Body of pancreas (tissue), 4 donors: ENCODE data around the gene GJB4. TPM values are rescaled to one million over a fixed set of nuclear protein-coding genes. Genes with fewer than 3 reads are reported as not detected.

Experiments used
- ATAC-seq: fragments of 150-250 bp; one replicate; pipeline ENCODE4 v1.9.1; 2016
- DNase-seq, 4 donors: peaks; one replicate each; pipeline ENCODE4 v3.0.0-alpha.2; 2019
- H3K27ac ChIP-seq, 4 donors: fragments of 200-600 bp; sonication (generic); 1 replicate in 3 of 4; 2 replicates in 1 of 4; pipeline versions ENCODE4 v1.5.1 to v1.6.1; 2016 to 2019; ENCODE audit warnings: mild to moderate bottlenecking in 1 of 4, mixed read lengths in 1 of 4, moderate library complexity in 1 of 4
- H3K27me3 ChIP-seq, 2 donors: fragments of 200-600 bp; sonication (generic); one replicate each; pipeline ENCODE4 v1.6.0; 2016; ENCODE audit warnings: mild to moderate bottlenecking in 1 of 2
- H3K36me3 ChIP-seq, 2 donors: fragments of 200-600 bp; sonication (generic); replicated peaks in 1 of 2; 2 replicates each; pipeline ENCODE4 v1.5.1; 2016; ENCODE audit warnings: low read depth in 2 of 2; ENCODE audit not compliant: insufficient read depth in 1 of 2
- H3K4me1 ChIP-seq: fragments of 200-600 bp; sonication (generic); one replicate; pipeline ENCODE4 v1.6.0; 2016
- H3K4me3 ChIP-seq, 2 donors: fragments of 200-600 bp; sonication (generic); 1 replicate in 1 of 2; 2 replicates in 1 of 2; pipeline ENCODE4 v1.5.1; 2016 to 2019
- H3K9me3 ChIP-seq, 3 donors: fragments of 200-600 bp; sonication (generic); 1 replicate in 2 of 3; 2 replicates in 1 of 3; pipeline ENCODE4 v1.5.1; 2016
- POLR2A ChIP-seq, 3 donors: fragments of 450-650 bp; IDR thresholded peaks; one replicate each; pipeline ENCODE4 v1.6.1; 2016; ENCODE audit warnings: antibody characterized with exemption in 3 of 3, mild to moderate bottlenecking in 2 of 3
- WGBS, 2 donors: methylation state at CpG; one replicate each; pipeline ENCODE4 v1.1.5; 2017; 5-methylcytosine and 5-hydroxymethylcytosine counted together
- intact Hi-C: fragments of 100-400 bp; cut with DNase I; formaldehyde crosslinking; loops from one replicate; pipeline ENCODE4 v1.15.1; 2023
- total RNA-seq, 2 donors: library from RNA; depleted of rRNA; stranded (reverse); fragments of >200 nt; gene quantifications; one replicate each; pipeline ENCODE4 v1.1.0, GENCODE V29; 2016
- TF ChIP-seq, protein P1 (sequence below), 7 experiments: fragments of 450-650 bp in 4 of 7; fragments of 200-600 bp in 3 of 7; sonication (generic) in 3 of 7; IDR thresholded peaks; one replicate each; pipeline ENCODE4 v1.5.1; 2016 to 2019; ENCODE audit warnings: antibody characterized with exemption in 7 of 7

Gene GJB4
- total RNA-seq, result not detected

DNA sequence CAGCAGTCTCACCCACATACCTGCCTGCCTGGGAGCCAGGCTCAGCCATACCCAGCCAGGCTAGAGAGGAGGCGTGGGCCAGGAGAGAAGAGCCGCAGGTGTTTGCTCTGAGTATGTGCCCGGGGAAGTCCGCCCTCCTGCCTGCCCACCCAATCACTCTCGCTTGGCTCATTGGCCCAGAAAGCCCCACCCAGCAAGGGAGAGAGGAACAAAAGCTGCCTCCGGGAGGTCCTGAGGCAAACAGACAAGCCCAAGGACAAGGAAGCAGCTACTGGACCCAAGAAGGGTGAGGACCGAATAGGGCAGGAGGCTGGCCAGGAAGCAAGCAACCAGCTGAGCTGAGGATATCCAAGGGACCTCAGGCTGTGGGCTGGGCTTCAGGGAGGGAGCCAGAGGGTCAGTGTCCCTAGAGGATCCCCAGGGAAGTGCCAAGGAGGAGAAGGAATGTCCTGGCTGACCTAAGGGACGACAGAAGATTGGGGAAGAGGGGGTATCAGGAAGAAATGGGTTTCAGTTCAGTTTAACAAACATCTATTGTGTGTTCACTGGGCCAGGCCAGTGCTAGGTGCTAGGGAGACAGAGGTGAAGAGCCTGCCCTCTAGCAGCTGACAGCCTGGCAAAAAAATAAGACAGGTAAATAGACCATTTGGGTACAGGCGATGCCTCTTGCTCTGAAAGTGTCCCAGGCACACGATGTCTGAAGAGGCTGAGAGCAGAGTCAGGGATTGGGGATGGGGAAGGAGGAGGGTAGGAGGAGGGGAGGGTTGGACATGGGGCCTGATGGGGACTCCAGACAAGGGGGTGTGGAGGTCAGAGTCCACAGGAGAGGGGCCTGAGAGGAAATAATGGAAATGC is at the start of gene GJB4:
Gene GJB4 (plus strand): TSS at position 238 of the 855 bp plus-strand sequence. CDS start 1,515 bp downstream, outside the sequence.
- Histone ChIP-seq H3K4me1 (no peaks in the 10 kb centered on the region), H3K4me3 (no peak within 1 kb of the TSS), H3K27ac (no peak within 1 kb of the TSS), H3K36me3 (no peaks in the 10 kb centered on the region), H3K27me3 (no peaks in the 10 kb centered on the region), H3K9me3 (no peaks in the 10 kb centered on the region)
- DNase-seq (no peak), ATAC-seq (no peak)
- intact Hi-C loops, result no loop called here
- TF ChIP-seq, protein P1, sequence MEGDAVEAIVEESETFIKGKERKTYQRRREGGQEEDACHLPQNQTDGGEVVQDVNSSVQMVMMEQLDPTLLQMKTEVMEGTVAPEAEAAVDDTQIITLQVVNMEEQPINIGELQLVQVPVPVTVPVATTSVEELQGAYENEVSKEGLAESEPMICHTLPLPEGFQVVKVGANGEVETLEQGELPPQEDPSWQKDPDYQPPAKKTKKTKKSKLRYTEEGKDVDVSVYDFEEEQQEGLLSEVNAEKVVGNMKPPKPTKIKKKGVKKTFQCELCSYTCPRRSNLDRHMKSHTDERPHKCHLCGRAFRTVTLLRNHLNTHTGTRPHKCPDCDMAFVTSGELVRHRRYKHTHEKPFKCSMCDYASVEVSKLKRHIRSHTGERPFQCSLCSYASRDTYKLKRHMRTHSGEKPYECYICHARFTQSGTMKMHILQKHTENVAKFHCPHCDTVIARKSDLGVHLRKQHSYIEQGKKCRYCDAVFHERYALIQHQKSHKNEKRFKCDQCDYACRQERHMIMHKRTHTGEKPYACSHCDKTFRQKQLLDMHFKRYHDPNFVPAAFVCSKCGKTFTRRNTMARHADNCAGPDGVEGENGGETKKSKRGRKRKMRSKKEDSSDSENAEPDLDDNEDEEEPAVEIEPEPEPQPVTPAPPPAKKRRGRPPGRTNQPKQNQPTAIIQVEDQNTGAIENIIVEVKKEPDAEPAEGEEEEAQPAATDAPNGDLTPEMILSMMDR (IDR thresholded peaks at IDR 0.05), result no peak
- no peak for TF ChIP-seq POLR2A (IDR thresholded peaks at IDR 0.05)
- WGBS, 2 donors, result 67 to 68% methylated on average over 10 of the region's 10 CpGs

DNA sequence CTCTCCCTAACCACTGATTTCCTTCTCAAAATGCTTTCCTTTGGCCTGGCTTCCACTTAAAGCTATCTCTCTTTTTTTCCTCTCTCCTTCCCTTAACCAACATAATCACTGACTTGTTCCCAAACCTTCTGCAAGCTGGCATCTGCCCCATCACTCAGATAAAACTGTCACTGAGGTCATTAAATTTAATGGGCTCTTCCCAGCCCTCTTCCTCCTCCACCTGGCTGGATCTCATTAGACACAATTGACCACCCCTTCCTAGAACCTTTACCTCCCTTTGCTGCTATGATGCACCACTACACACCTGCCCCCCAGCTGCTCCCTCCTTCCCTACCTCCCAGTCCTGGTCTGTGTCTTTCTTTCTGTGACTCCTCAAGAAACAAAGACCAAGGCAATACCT is 48.7 kb upstream of the GJB4 start:
- H3K9me3 ChIP-seq, result no peaks in the 10 kb centered on the region
- TF ChIP-seq, protein P1 (IDR thresholded peaks at IDR 0.05), result no peak
- TF ChIP-seq POLR2A (IDR thresholded peaks at IDR 0.05), result no peak
- H3K27me3 ChIP-seq, result no peaks in the 10 kb centered on the region
- H3K27ac ChIP-seq, result no peak overlapping the region
- H3K4me3 ChIP-seq, result no peak overlapping the region
- no peaks in the 10 kb centered on the region for H3K4me1 ChIP-seq
- intact Hi-C loops, result no loop called here
- H3K36me3 ChIP-seq, result no peaks in the 10 kb centered on the region
- ATAC-seq, result no peak
- DNase-seq, result no peak

DNA sequence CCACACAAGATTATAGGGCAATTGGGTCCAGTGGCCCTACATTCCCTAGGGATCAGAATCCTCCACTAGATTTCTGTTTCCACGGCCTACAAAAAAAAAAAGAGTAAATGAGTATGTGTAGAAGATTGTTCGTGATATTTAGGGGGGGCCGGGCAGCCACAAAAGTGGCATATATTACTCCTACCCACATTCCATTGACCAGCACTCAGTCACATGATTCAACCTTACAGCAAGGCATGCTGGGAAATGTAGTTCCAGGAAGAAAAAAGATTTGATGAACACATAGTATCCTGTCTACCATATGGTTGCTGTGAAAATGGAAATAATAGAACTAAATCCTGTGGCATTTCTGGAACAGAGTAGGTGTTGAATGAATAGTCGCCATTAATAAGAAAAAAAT is 48.1 kb upstream of the GJB4 start:
- Histone ChIP-seq H3K4me1 (no peaks in the 10 kb centered on the region), H3K9me3 (no peaks in the 10 kb centered on the region), H3K4me3 (no peak overlapping the region), H3K36me3 (no peaks in the 10 kb centered on the region), H3K27me3 (no peaks in the 10 kb centered on the region), H3K27ac (no peak overlapping the region)
- 80 to 90% methylated on average over 4 of the region's 4 CpGs for WGBS, 2 donors
- intact Hi-C loops, result no loop called here
- TF ChIP-seq, protein P1 (IDR thresholded peaks at IDR 0.05), result no peak
- no peak for TF ChIP-seq POLR2A (IDR thresholded peaks at IDR 0.05)
- ATAC-seq (no peak), DNase-seq (no peak)

DNA sequence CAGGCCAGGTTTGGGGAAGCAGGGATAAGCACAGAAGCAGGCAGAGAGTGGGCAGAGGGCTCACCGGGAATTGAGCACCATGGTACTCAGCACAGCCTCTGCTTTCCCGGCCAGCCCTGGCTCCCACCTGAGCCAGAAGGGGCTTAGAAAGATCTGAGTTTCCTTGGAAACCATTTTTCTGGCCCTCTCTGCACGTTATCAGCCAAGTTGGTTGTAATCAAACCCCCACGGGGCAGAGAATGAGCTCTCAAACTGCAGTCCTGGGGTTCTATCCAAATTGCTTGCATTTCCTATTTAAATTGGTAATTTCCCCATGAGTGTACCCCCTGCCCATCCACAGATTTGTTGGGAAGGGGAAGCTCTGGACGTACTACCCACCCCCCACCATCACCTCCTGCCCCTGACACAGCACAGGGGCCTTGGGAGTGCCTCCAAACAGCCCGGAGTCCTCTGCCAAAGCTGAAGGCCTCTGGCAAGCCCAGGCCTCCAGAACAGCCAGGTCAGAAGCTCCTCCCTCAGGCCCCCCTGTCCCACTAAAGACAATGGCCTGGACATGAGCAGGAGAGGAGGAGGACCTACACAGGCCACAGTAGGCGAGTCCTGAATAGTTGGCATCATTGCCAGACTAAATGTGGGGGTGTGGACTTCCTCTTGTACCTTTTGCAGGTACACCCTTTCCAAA is 47.4 kb upstream of the GJB4 start:
- Histone ChIP-seq H3K36me3 (no peaks in the 10 kb centered on the region), H3K27ac (no peak overlapping the region), H3K9me3 (no peaks in the 10 kb centered on the region), H3K4me1 (no peaks in the 10 kb centered on the region), H3K27me3 (no peaks in the 10 kb centered on the region), H3K4me3 (no peak overlapping the region)
- TF ChIP-seq, protein P1 (IDR thresholded peaks at IDR 0.05), result no peak
- no peak for TF ChIP-seq POLR2A (IDR thresholded peaks at IDR 0.05)
- intact Hi-C loops, result no loop called here
- 62 to 73% methylated on average over 7 of the region's 7 CpGs for WGBS, 2 donors
- ATAC-seq, result no peak
- no peak for DNase-seq
